Measurements from ENCODE around the gene GUCY2C. TPM values are rescaled to one million over a fixed set of nuclear protein-coding genes. Genes with fewer than 3 reads are reported as not detected.

Gene GUCY2C
- total RNA-seq, 6 experiments from 2014 or later: 0.10 TPM; not detected in 5

DNA sequence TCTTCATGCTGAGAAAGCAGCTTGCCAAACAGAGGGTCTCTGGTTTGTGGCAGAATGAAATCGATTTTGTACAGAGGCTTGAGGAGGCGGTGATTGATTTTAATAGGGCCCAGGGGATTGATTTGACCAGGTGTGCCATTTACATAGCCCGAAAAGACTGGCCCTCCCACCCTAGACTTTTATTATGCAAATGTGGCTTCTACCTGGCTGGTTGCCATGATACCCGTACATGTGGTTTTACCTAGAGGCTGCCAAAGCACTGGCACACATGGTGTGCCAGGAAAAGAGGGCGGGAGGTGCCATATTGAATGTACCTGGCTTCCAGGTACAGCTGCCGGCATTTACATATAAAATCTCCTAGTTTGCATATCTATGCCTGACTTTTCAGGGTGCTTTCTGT is 18.0 kb upstream of the GUCY2C start:
- Histone ChIP-seq H3K27me3 (no peaks in the 10 kb centered on the region), H3K4me3 (no peak overlapping the region), H3K27ac (no peak overlapping the region), H3K9me3 (no peaks in the 10 kb centered on the region), H3K4me1 (no peaks in the 10 kb centered on the region), H3K36me3 (no peaks in the 10 kb centered on the region)
- ATAC-seq (no peak), DNase-seq (no peak)
- TF ChIP-seq POLR2A (IDR thresholded peaks at IDR 0.05): no peak
- TF ChIP-seq, protein P1, sequence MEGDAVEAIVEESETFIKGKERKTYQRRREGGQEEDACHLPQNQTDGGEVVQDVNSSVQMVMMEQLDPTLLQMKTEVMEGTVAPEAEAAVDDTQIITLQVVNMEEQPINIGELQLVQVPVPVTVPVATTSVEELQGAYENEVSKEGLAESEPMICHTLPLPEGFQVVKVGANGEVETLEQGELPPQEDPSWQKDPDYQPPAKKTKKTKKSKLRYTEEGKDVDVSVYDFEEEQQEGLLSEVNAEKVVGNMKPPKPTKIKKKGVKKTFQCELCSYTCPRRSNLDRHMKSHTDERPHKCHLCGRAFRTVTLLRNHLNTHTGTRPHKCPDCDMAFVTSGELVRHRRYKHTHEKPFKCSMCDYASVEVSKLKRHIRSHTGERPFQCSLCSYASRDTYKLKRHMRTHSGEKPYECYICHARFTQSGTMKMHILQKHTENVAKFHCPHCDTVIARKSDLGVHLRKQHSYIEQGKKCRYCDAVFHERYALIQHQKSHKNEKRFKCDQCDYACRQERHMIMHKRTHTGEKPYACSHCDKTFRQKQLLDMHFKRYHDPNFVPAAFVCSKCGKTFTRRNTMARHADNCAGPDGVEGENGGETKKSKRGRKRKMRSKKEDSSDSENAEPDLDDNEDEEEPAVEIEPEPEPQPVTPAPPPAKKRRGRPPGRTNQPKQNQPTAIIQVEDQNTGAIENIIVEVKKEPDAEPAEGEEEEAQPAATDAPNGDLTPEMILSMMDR (IDR thresholded peaks at IDR 0.05): no peak
- intact Hi-C loops (cut with DNase I): no loop called here
- whole genome bisulfite sequencing (ENCODE audit: insufficient coverage, low coverage, low lambda C conversion rate, missing lambda C conversion rate): 34% methylated on average over 3 of the region's 6 CpGs

DNA sequence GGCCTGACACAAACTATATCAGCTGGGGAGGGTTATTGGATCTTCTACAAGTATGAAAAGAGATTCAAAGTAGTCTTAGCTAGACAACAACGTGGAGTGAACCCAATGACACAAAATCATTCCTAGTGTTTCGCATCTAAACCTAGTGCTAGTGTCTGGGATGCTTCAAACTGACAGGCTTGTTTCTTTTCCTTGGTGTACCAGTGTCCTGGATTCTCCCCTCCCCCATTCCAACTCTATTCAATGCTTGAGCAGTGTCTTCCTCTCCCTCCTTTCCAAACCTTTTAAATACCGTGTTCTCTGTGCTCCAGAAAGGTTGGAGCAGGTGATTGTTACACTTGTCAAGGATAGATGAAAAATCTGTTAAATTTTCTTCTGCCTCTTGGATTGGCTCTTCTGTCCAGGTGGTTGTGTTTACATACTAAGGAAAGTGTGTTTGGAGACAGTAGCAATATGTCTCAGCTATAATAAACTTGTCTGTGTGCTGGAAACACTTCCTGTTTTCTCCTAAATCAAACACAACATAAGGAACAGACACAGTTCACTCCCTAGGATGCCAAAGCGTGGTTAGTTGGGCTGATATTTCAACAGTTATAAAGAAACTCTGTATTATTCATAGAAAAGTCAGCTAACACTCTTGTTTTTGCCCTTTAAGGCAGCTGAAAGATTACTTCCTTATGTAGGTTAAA is 14.4 kb upstream of the GUCY2C start:
- DNase-seq (no peak), ATAC-seq (no peak)
- Histone ChIP-seq H3K9me3 (no peaks in the 10 kb centered on the region), H3K27ac (no peak overlapping the region), H3K36me3 (no peaks in the 10 kb centered on the region), H3K27me3 (no peaks in the 10 kb centered on the region), H3K4me3 (no peak overlapping the region), H3K4me1 (no peaks in the 10 kb centered on the region)
- 47% methylated on average over 4 of the region's 4 CpGs for WGBS (ENCODE audit: insufficient coverage, low coverage, low lambda C conversion rate, missing lambda C conversion rate)
- TF ChIP-seq POLR2A (IDR thresholded peaks at IDR 0.05): no peak
- TF ChIP-seq, protein P1 (IDR thresholded peaks at IDR 0.05): no peak
- intact Hi-C loops (cut with DNase I): no loop called here

DNA sequence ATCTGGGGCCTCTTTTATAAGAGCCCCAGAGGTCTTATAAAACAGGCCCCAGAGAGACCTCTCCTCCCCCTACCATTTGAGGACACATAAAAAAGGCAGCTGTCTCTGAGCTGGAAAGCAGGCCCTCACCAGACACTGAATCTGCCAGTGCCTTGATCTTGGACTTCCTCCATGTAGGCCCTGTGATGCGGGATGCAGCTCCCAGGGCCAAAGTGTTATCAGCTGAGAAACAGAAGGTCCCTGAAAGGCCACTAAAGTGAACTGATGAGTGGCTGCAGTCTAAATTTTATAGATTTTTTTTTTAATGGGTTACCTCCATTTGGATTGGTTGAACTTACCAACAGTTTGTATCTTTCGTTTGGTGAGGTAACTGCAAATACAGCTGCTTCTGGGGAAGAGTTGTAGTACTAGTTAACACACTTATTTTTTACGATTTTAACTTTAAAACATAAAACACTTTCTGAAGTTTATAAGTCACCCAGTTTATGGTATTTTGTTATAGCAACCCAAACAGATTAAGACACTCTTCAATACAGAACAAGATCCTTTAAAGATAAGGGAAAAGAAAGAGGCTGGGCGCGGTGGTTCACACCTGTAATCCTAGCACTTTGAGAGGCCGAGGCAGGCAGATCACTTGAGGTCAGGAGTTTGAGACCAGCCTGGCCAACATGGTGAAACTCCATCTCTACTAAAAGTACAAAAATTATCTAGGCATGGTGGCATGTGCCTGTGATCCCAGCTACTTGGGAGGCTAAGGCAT is 5.6 kb upstream of the GUCY2C start:
- no peaks in the 10 kb centered on the region for H3K36me3 ChIP-seq
- DNase-seq: no peak
- no peaks in the 10 kb centered on the region for H3K9me3 ChIP-seq
- intact Hi-C loops (cut with DNase I): no loop called here
- H3K27ac ChIP-seq: no peak overlapping the region
- H3K4me1 ChIP-seq: no peaks in the 10 kb centered on the region
- no peaks in the 10 kb centered on the region for H3K27me3 ChIP-seq
- ATAC-seq: no peak
- TF ChIP-seq, protein P1 (IDR thresholded peaks at IDR 0.05): no peak
- no peak for TF ChIP-seq POLR2A (IDR thresholded peaks at IDR 0.05)
- no peak overlapping the region for H3K4me3 ChIP-seq
- 71% methylated on average over 2 of the region's 6 CpGs for WGBS (ENCODE audit: insufficient coverage, low coverage, low lambda C conversion rate, missing lambda C conversion rate)

DNA sequence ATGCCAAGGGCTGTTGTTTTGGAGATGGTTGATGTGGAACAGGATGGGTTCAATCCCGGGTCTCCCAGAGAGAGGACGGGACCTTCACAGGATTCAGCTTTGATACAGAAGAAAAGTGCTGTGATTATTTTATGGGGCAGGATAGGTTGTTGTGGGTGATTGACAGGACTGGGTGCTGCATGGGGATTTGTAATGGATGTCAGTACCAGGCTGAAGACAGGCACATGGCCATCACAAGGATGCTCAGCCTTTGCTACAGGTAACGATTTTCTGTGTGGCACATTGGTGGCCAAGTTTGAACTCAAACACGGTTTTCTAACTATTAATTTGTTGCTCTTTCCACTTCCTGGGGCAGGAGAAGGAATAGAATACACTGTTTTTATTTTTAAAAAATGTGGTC is 4.5 kb upstream of the GUCY2C start:
- Histone ChIP-seq H3K4me1 (no peaks in the 10 kb centered on the region), H3K9me3 (no peaks in the 10 kb centered on the region), H3K4me3 (no peak overlapping the region), H3K27ac (no peak overlapping the region), H3K36me3 (no peaks in the 10 kb centered on the region), H3K27me3 (no peaks in the 10 kb centered on the region)
- TF ChIP-seq POLR2A (IDR thresholded peaks at IDR 0.05): no peak
- TF ChIP-seq, protein P1 (IDR thresholded peaks at IDR 0.05): no peak
- intact Hi-C loops (cut with DNase I): no loop called here
- 58% methylated on average over 4 of the region's 4 CpGs for WGBS (ENCODE audit: insufficient coverage, low coverage, low lambda C conversion rate, missing lambda C conversion rate)
- no peak for ATAC-seq
- no peak for DNase-seq
